ENCODE data around the gene KIAA2012. TPM values are rescaled to one million over a fixed set of nuclear protein-coding genes. Genes with fewer than 3 reads are reported as not detected.

KIAA2012 gene
- total and polyA plus RNA-seq, 2 of the 4 experiments (the other 2 are of a cell fraction), result under 0.01 to 0.09 TPM

DNA sequence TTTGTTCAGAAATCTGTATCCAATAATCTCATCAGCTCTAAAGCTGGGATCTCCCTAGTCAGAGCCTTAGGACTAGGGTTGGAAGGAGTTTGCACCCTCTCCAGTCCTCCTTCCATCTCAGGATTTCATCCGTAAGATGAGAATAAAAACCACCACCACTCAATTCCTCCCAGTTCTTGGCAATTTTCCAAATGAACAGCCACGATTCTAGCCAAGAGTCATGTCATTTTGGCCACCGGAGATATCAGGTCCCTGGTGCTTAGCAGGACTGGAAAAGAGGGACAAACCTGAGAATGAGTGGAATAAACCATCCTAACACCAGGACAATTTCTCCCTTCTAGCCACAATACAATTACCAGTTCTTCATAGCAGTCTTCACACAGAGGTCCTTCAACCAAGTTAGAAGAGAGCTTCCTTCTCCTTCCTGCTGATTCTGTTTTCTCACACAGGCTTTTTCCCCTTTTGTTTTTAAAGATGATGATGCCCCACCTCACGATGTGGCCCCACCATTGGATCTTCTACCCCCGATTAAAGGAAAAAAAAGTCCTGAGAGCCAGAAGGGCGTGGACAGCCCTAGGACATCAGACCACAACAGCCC, 36.2 kb downstream of the KIAA2012 start:
- H2BK120ac ChIP-seq (ENCODE audit: low read depth, low read length), result peak overlapping the region; percentile 73; the same call in 1 of the 2 replicates
- ATAC-seq (ENCODE audit: low read depth) (no peak), DNase-seq (no peak)
- no peak overlapping the region for H3K9ac ChIP-seq (ENCODE audit: low read depth, low read length)
- peak overlapping the region; percentile 17 for H3K18ac ChIP-seq (ENCODE audit: low read depth, low read length)
- H3K79me1 ChIP-seq (ENCODE audit: low read depth in 1 of 2, low read length in 2 of 2), result no peaks in the 10 kb centered on the region
- in situ Hi-C loops (cut with MboI; ENCODE audit: low sequenced_read_pairs), result no loop called here
- dilution Hi-C loops (cut with HindIII; ENCODE audit: low sequenced_read_pairs, unreplicated experiment), result no loop called here
- H2AFZ ChIP-seq (replicated peaks; ENCODE audit: low read length, poor library complexity), result no peak overlapping the region
- no peak overlapping the region for H3K4me2 ChIP-seq (ENCODE audit: low read depth, low read length)
- no peak overlapping the region for H3K14ac ChIP-seq (replicated peaks; ENCODE audit: low read depth, low read length)
- no peak overlapping the region for H3K4me3 ChIP-seq (ENCODE audit: insufficient read depth, low read depth, low read length)
- H3K4ac ChIP-seq (ENCODE audit: low read depth, low read length), result peak overlapping the region; percentile 8; the same call in 1 of the 2 replicates
- intact Hi-C loops (cut with micrococcal nuclease), result no loop called here
- no peaks in the 10 kb centered on the region for H3K36me3 ChIP-seq (ENCODE audit: control insufficient read depth, insufficient read depth, low read length)
- H3K27me3 ChIP-seq (ENCODE audit: control insufficient read depth, insufficient read depth, low read length), result no peaks in the 10 kb centered on the region
- H2AK5ac ChIP-seq (ENCODE audit: low read depth, low read length), result peak overlapping the region; percentile 22; the same call in 1 of the 2 replicates
- 0% methylated on average over 1 of the region's 6 CpGs; no CpG with 5 or more reads in 1 of the 2 experiments for WGBS, 2 experiments (ENCODE audit: extremely low coverage in 2 of 2, insufficient read length in 1 of 2)
- peak overlapping the region; percentile 31 for H2AK9ac ChIP-seq (replicated peaks; ENCODE audit: low read depth, low read length, poor library complexity)
- no peak overlapping the region for H3K27ac ChIP-seq (ENCODE audit: insufficient read depth, low read length)
- H2BK5ac ChIP-seq (ENCODE audit: low read depth, low read length, poor library complexity, severe bottlenecking), result no peak overlapping the region
- no peaks in the 10 kb centered on the region for H3K9me3 ChIP-seq (ENCODE audit: control insufficient read depth, insufficient read depth, low read length)
- no TSS peak for BruUV-seq (replicated peaks)
- peak overlapping the region; percentile 45; the same call in 1 of the 2 replicates for H4K5ac ChIP-seq (ENCODE audit: low read depth, low read length)
- POLR2A ChIA-PET (ENCODE audit: unreplicated experiment), result no interaction called here
- no peak overlapping the region for H3K56ac ChIP-seq (ENCODE audit: extremely low read depth, insufficient read depth, low read length)
- peak overlapping the region; percentile 71; the same call in 1 of the 3 replicates for H2BK15ac ChIP-seq (ENCODE audit: low read depth, low read length)
- H3K23ac ChIP-seq (ENCODE audit: low read depth, low read length), result no peak overlapping the region
- peak overlapping the region in 1 of 2 experiments; percentile 57; a peak in 1 of 4 replicates for H4K8ac ChIP-seq (ENCODE audit: low read depth in 2 of 2, low read length in 2 of 2)
- no peak for TF ChIP-seq NFE2L2 (IDR thresholded peaks at IDR 0.05; ENCODE audit: low read depth, low read length)
- no peak for TF ChIP-seq MXI1 (IDR thresholded peaks at IDR 0.05; ENCODE audit: borderline replicate concordance, low read depth, low read length)
- no peak for TF ChIP-seq CEBPB (IDR thresholded peaks at IDR 0.05; ENCODE audit: low read depth, low read length)
- TF ChIP-seq, protein P1, sequence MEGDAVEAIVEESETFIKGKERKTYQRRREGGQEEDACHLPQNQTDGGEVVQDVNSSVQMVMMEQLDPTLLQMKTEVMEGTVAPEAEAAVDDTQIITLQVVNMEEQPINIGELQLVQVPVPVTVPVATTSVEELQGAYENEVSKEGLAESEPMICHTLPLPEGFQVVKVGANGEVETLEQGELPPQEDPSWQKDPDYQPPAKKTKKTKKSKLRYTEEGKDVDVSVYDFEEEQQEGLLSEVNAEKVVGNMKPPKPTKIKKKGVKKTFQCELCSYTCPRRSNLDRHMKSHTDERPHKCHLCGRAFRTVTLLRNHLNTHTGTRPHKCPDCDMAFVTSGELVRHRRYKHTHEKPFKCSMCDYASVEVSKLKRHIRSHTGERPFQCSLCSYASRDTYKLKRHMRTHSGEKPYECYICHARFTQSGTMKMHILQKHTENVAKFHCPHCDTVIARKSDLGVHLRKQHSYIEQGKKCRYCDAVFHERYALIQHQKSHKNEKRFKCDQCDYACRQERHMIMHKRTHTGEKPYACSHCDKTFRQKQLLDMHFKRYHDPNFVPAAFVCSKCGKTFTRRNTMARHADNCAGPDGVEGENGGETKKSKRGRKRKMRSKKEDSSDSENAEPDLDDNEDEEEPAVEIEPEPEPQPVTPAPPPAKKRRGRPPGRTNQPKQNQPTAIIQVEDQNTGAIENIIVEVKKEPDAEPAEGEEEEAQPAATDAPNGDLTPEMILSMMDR (conservative IDR thresholded peaks at IDR 0.05; ENCODE audit: low read depth, low read length), result no peak
- no peak for TF ChIP-seq MAFK (IDR thresholded peaks at IDR 0.05; ENCODE audit: low read depth, low read length)
- H3K4me1 ChIP-seq (ENCODE audit: control insufficient read depth, insufficient read depth, low read length), result peaks cover 28% of the 10 kb centered on the region
- 0 out of 2 replicates have a peak overlapping the region, but pooled peaks have one; percentile 15 for H2BK20ac ChIP-seq (ENCODE audit: low read depth, low read length)
- peaks cover 22% of the 10 kb centered on the region for H3K9me1 ChIP-seq (ENCODE audit: insufficient read depth, low read length)
- peak overlapping the region; percentile 54; the same call in 1 of the 2 replicates for H4K91ac ChIP-seq (ENCODE audit: insufficient read depth, low read depth, low read length)
- CTCF ChIA-PET, result no interaction called here
- H4K20me1 ChIP-seq (ENCODE audit: insufficient read depth, low read length), result no peaks in the 10 kb centered on the region

All from IMR-90 (cell line).